SW 1271 (cell line): ENCODE results near the gene ERC2.
"Not testable (repeated sequence)": the region's sequence is repeated elsewhere in the genome, so short reads cannot be mapped to it uniquely, and the experiment has no call there.

Experiments used
- DNase-seq, 2 experiments: peaks; one replicate each; lab custom pipeline; 2025; lab: John Stamatoyannopoulos, UW

Gene ERC2

GRCh38 chr3:56309465-56309864, 158.8 kb downstream of the ERC2 start:
- DNase-seq = no peak

GRCh38 chr3:56308471-56308870, 159.8 kb downstream of the ERC2 start:
- no peak for DNase-seq

GRCh38 chr3:56304069-56304468, 164.2 kb downstream of the ERC2 start:
- DNase-seq = no peak

GRCh38 chr3:56303487-56303886, 164.8 kb downstream of the ERC2 start:
- peak in 1 of 2 experiments; percentile 5 for DNase-seq

GRCh38 chr3:56302417-56302816, 165.8 kb downstream of the ERC2 start:
- peak in 1 of 2 experiments; percentile 1 for DNase-seq

- no peak for DNase-seq
Observed at GRCh38 chr3:56297281-56297840, 170.9 kb downstream of the ERC2 start.

- DNase-seq = no peak
Observed at GRCh38 chr3:56296361-56296760, 171.9 kb downstream of the ERC2 start.

- no peak for DNase-seq
Observed at GRCh38 chr3:56295161-56295560, 173.1 kb downstream of the ERC2 start.

- DNase-seq = no peak
Observed at GRCh38 chr3:56294286-56294685, 174.0 kb downstream of the ERC2 start.

- no peak for DNase-seq
Observed at GRCh38 chr3:56291953-56292352, 176.3 kb downstream of the ERC2 start.

- no peak for DNase-seq
Observed at GRCh38 chr3:56291244-56291680, 177.0 kb downstream of the ERC2 start.

- DNase-seq = no peak
Observed at GRCh38 chr3:56290374-56290773, 177.9 kb downstream of the ERC2 start.

- no peak for DNase-seq
Observed at GRCh38 chr3:56288258-56288657, 180.0 kb downstream of the ERC2 start.

- no peak for DNase-seq
Observed at GRCh38 chr3:56282341-56282740, 185.9 kb downstream of the ERC2 start.

- DNase-seq = no peak
Observed at GRCh38 chr3:56277236-56277635, 191.0 kb downstream of the ERC2 start.

- DNase-seq = no peak
Observed at GRCh38 chr3:56275120-56275519, 193.1 kb downstream of the ERC2 start.

- no peak for DNase-seq
Observed at GRCh38 chr3:56269755-56270535, 198.3 kb downstream of the ERC2 start.

GRCh38 chr3:56268616-56269383, 199.5 kb downstream of the ERC2 start:
- no peak for DNase-seq

GRCh38 chr3:56261852-56262251, 206.4 kb downstream of the ERC2 start:
- not testable (repeated sequence) for DNase-seq

- DNase-seq = no peak
Observed at GRCh38 chr3:56260262-56260661, 208.0 kb downstream of the ERC2 start.

- no peak for DNase-seq
Observed at GRCh38 chr3:56257826-56258225, 210.4 kb downstream of the ERC2 start.

GRCh38 chr3:56254835-56255234, 213.4 kb downstream of the ERC2 start:
- no peak for DNase-seq
